ENCODE measurements around the gene PLCG2. TPM values are rescaled to one million over a fixed set of nuclear protein-coding genes. Genes with fewer than 3 reads are reported as not detected.

PLCG2 gene
- 10 to 100 TPM; 11.0 to 13.3 TPM for total RNA-seq

DNA sequence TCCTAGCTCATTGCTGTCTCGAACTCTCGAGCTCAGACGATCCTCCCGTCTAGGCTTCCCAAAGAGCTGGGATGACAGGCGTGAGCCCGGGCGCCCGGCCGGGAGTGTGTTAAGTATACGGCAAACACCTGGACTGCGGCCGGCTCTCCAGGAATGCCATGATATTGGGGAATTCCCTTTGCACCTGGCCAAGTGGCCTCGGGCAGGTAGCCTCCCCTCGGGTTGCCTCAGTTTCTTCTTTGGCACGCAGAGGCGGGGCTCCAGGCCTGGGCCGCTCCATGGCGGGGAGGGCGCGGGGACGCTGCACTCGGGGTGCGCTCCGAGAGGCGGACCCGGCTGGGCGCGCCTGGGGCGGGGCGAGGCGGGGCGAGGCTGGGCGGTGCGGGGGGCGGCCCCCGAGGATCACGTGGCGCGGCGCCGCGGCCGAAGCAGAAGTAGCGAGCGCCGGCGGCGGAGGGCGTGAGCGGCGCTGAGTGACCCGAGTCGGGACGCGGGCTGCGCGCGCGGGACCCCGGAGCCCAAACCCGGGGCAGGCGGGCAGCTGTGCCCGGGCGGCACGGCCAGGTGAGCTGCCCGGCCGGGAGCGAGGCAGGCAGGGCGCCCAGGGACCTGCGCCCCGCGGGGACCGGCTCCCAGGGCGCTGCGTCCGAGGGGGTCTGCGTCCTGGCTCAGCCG lies at the start of gene PLCG2:
Gene PLCG2, plus strand, starts transcription at position 431 of the 675 bp plus-strand sequence. CDS start 6,699 bp downstream, outside the sequence.
- H3K9me3 Mint-ChIP-seq = no peaks in the 10 kb centered on the region
- no peak within 1 kb of the TSS for H3K27ac Mint-ChIP-seq
- H3K27me3 Mint-ChIP-seq = peaks cover 45% of the 10 kb centered on the region
- H3K4me1 Mint-ChIP-seq = peaks cover 14% of the 10 kb centered on the region
- peak; percentile 84 for DNase-seq
- POLR2A ChIA-PET = interaction anchor here (0.9 to 1.6 kb wide), 3 partner anchors 20 to 28 kb away, joined by 3 to 7 read pairs (median 4); no protein-coding TSS in a partner anchor
- CTCF ChIA-PET = interaction anchor here (0.6 to 1.4 kb wide), 3 partner anchors 94 to 480 kb away, joined by 3 to 4 read pairs (median 3); no protein-coding TSS in a partner anchor
- H3K36me3 Mint-ChIP-seq (ENCODE audit: low read depth) = peaks cover 3% of the 10 kb centered on the region
- peak within 1 kb of the TSS; percentile 76 for H3K4me3 Mint-ChIP-seq

DNA sequence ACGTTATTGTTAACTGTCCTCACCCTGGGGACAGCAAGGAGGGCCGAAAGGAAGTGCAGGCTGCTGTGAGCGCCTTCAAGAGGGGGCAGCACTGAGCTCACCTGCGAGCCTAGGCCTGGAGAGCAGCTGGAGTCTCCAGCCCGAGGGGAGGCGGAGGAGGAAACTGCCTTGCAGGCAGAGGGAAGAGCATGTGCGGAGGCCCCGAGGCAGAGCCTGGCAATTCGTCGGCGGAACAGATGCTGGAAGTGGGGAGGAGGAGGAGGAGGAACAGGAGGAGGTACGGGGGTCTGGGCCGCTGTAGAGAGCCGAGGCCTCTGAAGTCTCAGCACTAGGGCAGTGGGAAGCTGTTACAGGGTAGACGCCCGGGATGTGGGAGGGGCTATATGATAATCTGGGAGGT lies 49.6 kb upstream of the PLCG2 start:
- no peak for DNase-seq
- H3K36me3 Mint-ChIP-seq (ENCODE audit: low read depth) = no peaks in the 10 kb centered on the region
- ChIA-PET CTCF (interaction anchor here (0.6 to 3.1 kb wide), 27 partner anchors 9 to 751 kb away, joined by 3 to 22 read pairs (median 5); no protein-coding TSS in a partner anchor), POLR2A (interaction anchor here (1.6 kb wide), 1 partner anchor 10 kb away, joined by 6 read pairs; no protein-coding TSS in a partner anchor)
- H3K27me3 Mint-ChIP-seq = no peaks in the 10 kb centered on the region
- H3K9me3 Mint-ChIP-seq = no peaks in the 10 kb centered on the region
- peak overlapping the region; percentile 27 for H3K4me3 Mint-ChIP-seq
- peak overlapping the region; percentile 27 for H3K27ac Mint-ChIP-seq
- peaks cover 25% of the 10 kb centered on the region for H3K4me1 Mint-ChIP-seq

DNA sequence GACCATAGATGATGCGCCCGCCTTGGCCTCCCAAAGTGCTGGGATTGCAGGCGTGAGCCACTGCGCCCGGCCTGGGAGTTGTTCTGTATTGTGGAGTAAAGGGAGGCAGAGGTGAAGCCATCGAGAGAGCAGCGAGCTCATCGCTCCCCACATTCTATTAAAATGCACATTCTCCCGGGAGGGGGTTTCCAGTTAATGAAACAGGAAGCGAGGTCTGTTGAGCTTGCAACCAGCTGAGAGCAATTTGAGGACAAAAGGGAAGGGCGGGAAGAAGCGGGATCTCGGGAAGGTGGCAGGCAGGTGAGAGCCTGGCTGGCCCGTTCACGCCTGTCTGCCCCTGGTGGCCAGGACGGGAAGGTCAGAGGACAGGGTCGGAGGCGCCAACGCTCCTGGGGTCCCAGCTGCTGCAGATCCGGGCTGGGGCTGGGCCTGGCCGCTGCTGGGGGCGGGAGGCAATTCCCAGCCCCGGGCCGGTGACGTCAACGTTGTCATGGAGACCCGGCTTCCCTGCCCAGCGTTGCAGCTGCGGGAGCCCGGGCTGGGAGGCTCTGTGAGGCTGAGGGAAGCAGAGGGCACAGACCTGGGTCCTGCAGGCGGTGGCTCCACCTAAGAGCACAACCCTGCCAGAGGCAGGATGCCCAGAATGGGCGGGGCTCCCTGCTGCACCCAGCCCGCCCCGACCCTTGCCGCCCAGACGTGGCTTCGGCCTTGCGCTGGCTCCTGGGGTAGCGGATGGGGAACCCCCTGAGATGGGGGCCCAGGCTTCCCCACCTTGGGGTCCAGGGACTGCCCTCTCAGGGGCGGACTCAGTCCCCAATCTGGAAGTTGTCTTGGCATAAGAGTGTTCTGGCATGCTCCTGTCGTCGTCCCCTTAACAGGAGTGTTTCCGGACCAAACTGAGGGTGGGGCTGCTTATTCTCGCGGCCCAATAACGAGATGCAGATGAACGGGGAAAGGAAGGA lies 48.7 kb upstream of the PLCG2 start:
- Mint-ChIP-seq H3K27me3 (no peaks in the 10 kb centered on the region), H3K36me3 (ENCODE audit: low read depth) (no peaks in the 10 kb centered on the region), H3K9me3 (no peaks in the 10 kb centered on the region), H3K4me3 (peak overlapping the region; percentile 68), H3K27ac (peak overlapping the region; percentile 86), H3K4me1 (peaks cover 25% of the 10 kb centered on the region)
- peak; percentile 64 for DNase-seq
- POLR2A ChIA-PET = interaction anchor here (1.6 kb wide), 1 partner anchor 11 kb away, joined by 6 read pairs; no protein-coding TSS in a partner anchor
- CTCF ChIA-PET = interaction anchor here (0.6 to 3.1 kb wide), 28 partner anchors 8 to 752 kb away, joined by 3 to 22 read pairs (median 4); no protein-coding TSS in a partner anchor

DNA sequence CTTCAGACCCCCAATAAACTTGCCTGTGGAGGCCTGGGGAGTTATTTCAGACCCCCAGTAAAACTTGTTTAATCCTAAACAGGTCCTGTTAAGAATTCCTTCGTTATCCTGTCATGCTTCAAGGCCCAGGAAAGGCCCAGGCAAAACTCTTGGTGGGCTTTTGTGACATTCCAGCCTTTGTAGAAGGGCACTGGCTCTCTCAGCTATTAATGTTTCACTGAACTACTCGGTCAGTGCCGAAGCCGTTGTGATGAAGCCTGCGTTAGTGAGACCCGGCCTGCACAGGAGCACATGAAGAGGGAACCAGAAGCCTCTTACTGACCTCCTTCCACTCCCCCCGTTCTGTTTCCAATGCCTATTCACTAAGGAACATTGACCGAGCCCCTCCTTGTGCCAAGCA lies 47.4 kb upstream of the PLCG2 start:
- Mint-ChIP-seq H3K27ac (no peak overlapping the region), H3K4me1 (peaks cover 25% of the 10 kb centered on the region), H3K4me3 (no peak overlapping the region), H3K27me3 (no peaks in the 10 kb centered on the region), H3K36me3 (ENCODE audit: low read depth) (no peaks in the 10 kb centered on the region), H3K9me3 (no peaks in the 10 kb centered on the region)
- DNase-seq = no peak
- POLR2A ChIA-PET = no interaction called here
- CTCF ChIA-PET = interaction anchor here (1.4 to 3.1 kb wide), 2 partner anchors 109 to 361 kb away, joined by 4 to 17 read pairs; no protein-coding TSS in a partner anchor

DNA sequence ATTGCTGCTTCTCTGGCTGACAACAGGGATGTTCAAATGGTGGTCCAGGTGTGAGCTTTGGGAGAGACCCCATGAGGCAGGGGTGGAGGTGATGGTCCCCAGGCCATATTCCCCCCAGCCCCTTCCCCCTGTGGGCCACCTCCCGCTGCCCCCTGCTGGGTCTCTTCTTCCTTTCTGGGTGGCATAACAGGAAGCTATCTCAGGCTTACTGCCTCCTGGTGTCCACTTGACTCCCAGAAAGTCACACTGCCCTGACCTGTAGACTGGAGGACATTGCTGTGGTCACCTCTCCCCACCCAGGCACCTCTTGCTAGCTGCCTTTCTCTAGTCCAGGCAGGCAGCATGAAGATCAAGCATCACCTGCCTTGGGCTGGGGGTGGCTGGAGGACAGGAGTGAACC lies 46.4 kb upstream of the PLCG2 start:
- Mint-ChIP-seq H3K27ac (no peak overlapping the region), H3K36me3 (ENCODE audit: low read depth) (no peaks in the 10 kb centered on the region), H3K27me3 (no peaks in the 10 kb centered on the region), H3K4me1 (peaks cover 22% of the 10 kb centered on the region), H3K9me3 (no peaks in the 10 kb centered on the region), H3K4me3 (no peak overlapping the region)
- POLR2A ChIA-PET = no interaction called here
- CTCF ChIA-PET = interaction anchor here (0.9 to 3.1 kb wide), 3 partner anchors 8 to 110 kb away, joined by 3 to 17 read pairs (median 4); no protein-coding TSS in a partner anchor
- DNase-seq = no peak

DNA sequence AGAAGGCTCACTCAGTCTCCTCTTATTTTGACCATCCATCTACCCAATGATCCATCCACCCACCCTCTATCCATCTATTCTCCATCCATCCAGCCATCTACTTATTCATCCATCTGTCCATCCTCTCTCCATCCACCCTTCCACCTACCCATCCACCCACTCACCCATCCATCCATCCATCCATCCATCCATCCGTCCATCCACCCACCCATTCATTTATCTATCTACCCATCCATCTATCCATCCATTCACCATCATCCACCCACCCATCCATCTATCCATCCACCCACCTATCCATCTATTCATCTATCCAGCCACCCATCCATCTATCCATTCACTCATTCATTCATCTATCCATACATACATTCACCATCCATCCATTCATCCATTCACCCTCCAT lies 45.8 kb upstream of the PLCG2 start:
- no peak for DNase-seq
- Mint-ChIP-seq H3K27me3 (no peaks in the 10 kb centered on the region), H3K36me3 (ENCODE audit: low read depth) (no peaks in the 10 kb centered on the region), H3K9me3 (no peaks in the 10 kb centered on the region), H3K27ac (no peak overlapping the region), H3K4me1 (peaks cover 28% of the 10 kb centered on the region), H3K4me3 (no peak overlapping the region)
- POLR2A ChIA-PET = interaction anchor here (0.7 kb wide), 1 partner anchor 15 kb away, joined by 3 read pairs; no protein-coding TSS in a partner anchor
- CTCF ChIA-PET = interaction anchor here (0.6 to 1.5 kb wide), 3 partner anchors 10 to 116 kb away, joined by 3 to 4 read pairs (median 3); no protein-coding TSS in a partner anchor

DNA sequence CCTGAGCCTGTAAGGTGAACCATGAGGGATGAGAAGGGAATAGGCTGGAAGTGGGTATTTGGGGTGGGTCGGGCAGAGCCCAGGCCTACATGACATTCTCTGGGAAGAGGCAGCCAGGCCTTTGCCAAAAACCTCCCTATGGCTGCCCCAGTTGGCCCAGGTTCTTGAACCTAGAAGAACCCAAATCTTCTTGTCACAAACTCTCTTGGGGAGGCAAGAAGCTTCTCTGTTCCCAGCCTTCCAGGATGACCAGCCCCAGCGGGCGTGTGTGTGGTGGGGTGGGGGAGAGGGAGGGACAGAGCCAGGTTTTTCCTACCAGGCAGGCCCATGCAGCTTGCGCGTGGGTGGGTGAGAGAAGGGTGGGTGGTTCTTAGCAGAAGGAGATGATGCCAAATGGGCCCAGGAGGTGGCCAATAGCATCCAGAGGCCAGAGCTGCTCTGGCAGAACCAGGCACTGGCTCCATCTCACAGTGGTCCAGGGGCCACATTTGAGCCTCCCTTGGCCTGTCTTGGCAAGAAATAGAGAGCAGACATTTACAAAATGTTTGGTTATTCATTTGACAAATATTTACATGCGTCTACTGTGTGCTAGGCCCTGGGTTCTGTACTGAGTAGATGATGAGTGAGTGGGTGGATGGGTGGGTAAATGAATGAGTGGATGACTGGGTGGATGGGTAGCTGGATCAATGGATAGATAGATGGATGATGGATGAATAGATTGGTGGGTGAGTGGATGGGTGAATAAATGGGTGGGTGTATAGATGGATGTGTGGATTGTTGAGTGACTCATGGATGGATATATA lies 44.3 kb upstream of the PLCG2 start:
- Mint-ChIP-seq H3K9me3 (no peaks in the 10 kb centered on the region), H3K36me3 (ENCODE audit: low read depth) (no peaks in the 10 kb centered on the region), H3K27ac (no peak overlapping the region), H3K4me1 (peaks cover 21% of the 10 kb centered on the region), H3K27me3 (no peaks in the 10 kb centered on the region), H3K4me3 (no peak overlapping the region)
- ChIA-PET POLR2A (no interaction called here), CTCF (interaction anchor here (0.9 to 1.5 kb wide), 3 partner anchors 11 to 331 kb away, joined by 3 read pairs; no protein-coding TSS in a partner anchor)
- DNase-seq = no peak

DNA sequence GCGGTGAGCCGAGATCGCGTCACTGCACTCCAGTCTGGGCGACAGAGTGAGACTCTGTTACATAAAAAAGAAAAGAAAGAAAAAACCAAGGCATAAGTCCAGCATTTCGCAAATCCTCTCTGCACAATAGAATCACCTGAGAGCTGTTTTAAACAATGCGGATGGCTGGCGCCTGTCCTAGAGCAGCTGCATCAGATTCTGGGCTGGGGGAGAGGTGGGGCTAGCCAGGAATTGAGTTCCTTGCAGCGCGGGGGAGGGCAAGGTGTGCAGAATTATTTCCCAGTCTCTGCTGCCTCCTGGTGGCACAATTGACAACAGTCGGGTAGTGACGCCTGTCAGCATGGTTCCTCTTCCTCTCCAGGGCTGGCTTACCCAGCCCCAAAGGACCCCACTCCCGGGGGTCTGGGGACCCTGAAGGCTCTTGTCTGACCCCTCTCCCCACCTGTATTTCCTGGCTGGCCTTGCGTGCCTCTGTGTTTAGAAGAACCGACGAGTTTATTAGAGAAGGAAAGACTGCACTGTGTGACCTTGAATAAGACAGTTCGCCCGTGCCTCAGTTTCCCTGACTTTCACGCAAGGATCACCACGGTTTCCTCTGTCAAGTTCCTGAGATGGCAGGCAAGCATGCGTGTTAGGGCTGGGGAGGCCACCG lies 41.1 kb upstream of the PLCG2 start:
- H3K4me1 Mint-ChIP-seq = peaks cover 24% of the 10 kb centered on the region
- no peak overlapping the region for H3K27ac Mint-ChIP-seq
- DNase-seq = peak; percentile 89
- H3K9me3 Mint-ChIP-seq = no peaks in the 10 kb centered on the region
- POLR2A ChIA-PET = no interaction called here
- peak overlapping the region; percentile 58 for H3K4me3 Mint-ChIP-seq
- H3K36me3 Mint-ChIP-seq (ENCODE audit: low read depth) = no peaks in the 10 kb centered on the region
- no peaks in the 10 kb centered on the region for H3K27me3 Mint-ChIP-seq
- CTCF ChIA-PET = interaction anchor here (0.7 to 3.3 kb wide), 13 partner anchors 8 to 704 kb away, joined by 3 to 13 read pairs (median 3); partner anchors contain the start of gene ATMIN

DNA sequence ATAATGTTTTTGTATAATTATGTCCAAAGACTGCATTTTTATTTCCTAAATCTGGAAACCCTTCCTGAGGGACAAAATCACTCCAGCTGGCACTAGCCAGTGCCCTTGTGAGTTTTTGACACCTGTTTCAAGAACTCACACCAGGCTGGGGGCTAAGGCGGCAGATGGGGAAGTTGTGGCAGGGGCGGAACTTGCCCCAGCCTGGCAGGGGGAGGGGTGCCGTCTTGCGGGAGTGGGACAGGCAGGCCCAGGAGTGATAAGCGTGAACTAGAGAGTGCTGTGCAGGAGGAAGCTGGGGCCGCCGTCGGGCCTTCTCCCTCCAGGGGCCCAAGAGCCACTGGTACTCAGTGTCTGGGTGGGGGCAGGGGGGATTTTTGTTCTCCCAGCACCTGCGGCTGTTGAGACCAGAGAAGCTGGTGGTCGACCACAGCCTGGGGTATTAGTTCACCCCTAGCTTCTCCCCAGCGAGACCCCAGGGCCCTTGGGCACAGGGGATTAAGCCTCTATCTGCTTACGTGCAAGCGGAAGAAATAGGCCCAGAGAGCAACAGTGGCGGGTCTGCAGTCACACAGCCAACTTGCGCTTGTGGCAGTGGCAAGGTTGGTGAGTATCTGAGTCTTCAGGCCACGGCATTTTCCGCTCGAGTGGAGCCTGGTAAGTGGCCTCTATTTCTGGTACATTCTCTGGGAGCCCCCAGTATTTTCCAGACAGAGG lies 40.2 kb upstream of the PLCG2 start:
- no peak for DNase-seq
- CTCF ChIA-PET = interaction anchor here (0.8 to 3.3 kb wide), 5 partner anchors 9 to 534 kb away, joined by 3 to 13 read pairs (median 9); no protein-coding TSS in a partner anchor
- Mint-ChIP-seq H3K4me1 (peaks cover 24% of the 10 kb centered on the region), H3K36me3 (ENCODE audit: low read depth) (no peaks in the 10 kb centered on the region), H3K4me3 (no peak overlapping the region), H3K9me3 (no peaks in the 10 kb centered on the region), H3K27me3 (no peaks in the 10 kb centered on the region), H3K27ac (no peak overlapping the region)
- POLR2A ChIA-PET = no interaction called here

DNA sequence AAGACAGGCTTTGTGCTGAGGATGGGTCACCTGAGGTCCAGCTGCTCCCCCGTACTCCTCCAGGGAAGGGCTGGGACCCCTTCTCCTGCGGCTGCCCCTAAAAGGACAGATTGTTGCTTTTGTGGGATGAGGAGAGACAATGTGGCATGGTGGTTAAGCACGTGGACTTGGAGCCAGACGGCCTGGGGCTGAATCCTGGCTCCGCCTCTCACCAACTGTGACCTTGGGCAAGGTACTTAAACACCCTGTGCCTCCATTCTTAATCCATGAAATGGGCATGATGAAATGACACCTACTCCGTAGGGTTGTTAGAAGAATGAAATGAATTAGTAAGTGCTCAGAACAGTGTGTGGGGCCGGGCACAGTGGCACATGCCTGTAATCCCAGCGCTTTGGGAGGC lies 39.6 kb upstream of the PLCG2 start:
- Mint-ChIP-seq H3K4me1 (peaks cover 24% of the 10 kb centered on the region), H3K4me3 (no peak overlapping the region)

DNA sequence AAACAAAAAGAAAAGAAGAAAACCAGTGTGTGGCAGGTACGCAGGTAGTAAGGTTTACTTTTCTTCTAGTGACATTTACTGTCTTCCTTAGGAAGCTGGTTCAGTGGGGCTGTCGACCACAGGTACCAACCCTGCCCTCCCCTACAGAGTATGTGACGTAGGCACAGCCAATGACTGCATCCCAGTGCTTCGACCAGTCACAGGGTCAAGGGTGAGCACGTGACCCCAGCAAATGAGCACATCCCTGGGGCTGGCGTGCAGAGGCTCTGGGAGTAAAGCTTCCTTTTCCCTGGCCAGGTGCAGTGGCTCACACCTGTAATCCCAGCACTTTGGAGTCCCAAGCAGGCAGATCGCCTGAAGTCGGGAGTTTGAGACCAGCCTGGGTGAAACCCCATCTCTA lies 38.9 kb upstream of the PLCG2 start:
- POLR2A ChIA-PET = interaction anchor here (0.9 kb wide), 1 partner anchor 426 kb away, joined by 4 read pairs; the partner anchor contains the start of gene GAN
- H3K36me3 Mint-ChIP-seq (ENCODE audit: low read depth) = no peaks in the 10 kb centered on the region

More for the DNA sequence above, 39.6 kb upstream of the PLCG2 start:
- ChIA-PET POLR2A (no interaction called here), CTCF (interaction anchor here (0.7 to 3.3 kb wide), 4 partner anchors 10 to 705 kb away, joined by 4 to 13 read pairs (median 10); no protein-coding TSS in a partner anchor)
- H3K27me3 Mint-ChIP-seq = no peaks in the 10 kb centered on the region
- no peaks in the 10 kb centered on the region for H3K9me3 Mint-ChIP-seq
- H3K27ac Mint-ChIP-seq = no peak overlapping the region
- no peaks in the 10 kb centered on the region for H3K36me3 Mint-ChIP-seq (ENCODE audit: low read depth)
- DNase-seq = no peak

More for the DNA sequence above, 38.9 kb upstream of the PLCG2 start:
- H3K4me3 Mint-ChIP-seq = no peak overlapping the region
- H3K27me3 Mint-ChIP-seq = no peaks in the 10 kb centered on the region
- peaks cover 24% of the 10 kb centered on the region for H3K4me1 Mint-ChIP-seq
- no peak overlapping the region for H3K27ac Mint-ChIP-seq
- DNase-seq = no peak
- CTCF ChIA-PET = interaction anchor here (0.6 to 1.7 kb wide), 10 partner anchors 16 to 705 kb away, joined by 3 to 8 read pairs (median 4); no protein-coding TSS in a partner anchor
- no peaks in the 10 kb centered on the region for H3K9me3 Mint-ChIP-seq

Data from activated CD4-positive, alpha-beta memory T cell treated with anti-CD3 and anti-CD28 coated beads, Interleukin-2, amount 10 ng/mL, durations not matched to agents 7 days and 5 days (primary cell).